ENCODE measurements around the gene OGFOD1.
A peak's percentile ranks its signal among the peaks of the same experiment; 100 is the strongest.

Gene OGFOD1

DNA sequence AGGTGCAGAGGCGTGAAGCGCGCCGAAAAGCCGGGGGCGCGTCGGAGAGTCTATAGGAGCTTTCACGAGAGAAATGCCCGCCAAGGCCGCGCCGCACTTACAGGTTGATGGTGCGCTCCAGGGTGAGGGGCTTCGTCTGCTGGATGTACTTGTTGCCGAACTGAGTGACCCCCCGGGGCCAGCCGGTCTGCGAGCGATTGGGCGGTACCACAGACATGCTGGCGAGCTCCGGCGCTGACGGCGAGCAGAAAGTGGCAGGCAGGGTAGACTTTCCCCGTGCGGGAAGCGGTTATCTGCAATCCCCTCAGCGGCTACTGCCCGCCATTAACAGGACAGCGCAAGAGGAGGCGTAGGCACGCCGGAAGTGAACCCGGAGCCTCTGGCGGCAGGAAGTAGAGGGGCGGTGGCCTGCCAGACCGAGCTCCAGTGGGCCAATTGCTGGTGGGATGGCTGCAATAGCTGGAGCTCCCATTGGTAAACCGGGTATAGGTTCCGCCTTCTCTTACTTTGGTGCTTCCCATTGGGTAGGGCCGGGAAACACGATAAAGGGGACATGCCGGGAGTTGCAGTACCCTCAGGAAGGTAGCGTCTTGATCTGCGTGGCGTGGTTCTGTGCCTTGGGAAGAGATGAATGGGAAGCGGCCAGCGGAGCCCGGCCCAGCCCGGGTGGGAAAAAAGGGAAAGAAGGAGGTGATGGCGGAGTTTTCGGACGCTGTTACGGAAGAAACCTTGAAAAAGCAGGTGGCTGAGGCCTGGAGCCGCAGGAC, at the start of gene OGFOD1, which contains the start of gene NUDT21:
TSS of gene OGFOD1 (plus strand) at position 569 of the 767 bp plus-strand sequence. CDS start at position 628, 59 bp downstream.
TSS of gene NUDT21 (minus strand) at position 347 of the 767 bp plus-strand sequence. CDS start at position 217, 130 bp downstream.
- peak within 1 kb of the TSS; percentile 95 for H2AFZ ChIP-seq
- H3K4me3 ChIP-seq (ENCODE audit: low read depth, low read length), result peak within 1 kb of the TSS; percentile 79
- TF ChIP-seq, protein P1, sequence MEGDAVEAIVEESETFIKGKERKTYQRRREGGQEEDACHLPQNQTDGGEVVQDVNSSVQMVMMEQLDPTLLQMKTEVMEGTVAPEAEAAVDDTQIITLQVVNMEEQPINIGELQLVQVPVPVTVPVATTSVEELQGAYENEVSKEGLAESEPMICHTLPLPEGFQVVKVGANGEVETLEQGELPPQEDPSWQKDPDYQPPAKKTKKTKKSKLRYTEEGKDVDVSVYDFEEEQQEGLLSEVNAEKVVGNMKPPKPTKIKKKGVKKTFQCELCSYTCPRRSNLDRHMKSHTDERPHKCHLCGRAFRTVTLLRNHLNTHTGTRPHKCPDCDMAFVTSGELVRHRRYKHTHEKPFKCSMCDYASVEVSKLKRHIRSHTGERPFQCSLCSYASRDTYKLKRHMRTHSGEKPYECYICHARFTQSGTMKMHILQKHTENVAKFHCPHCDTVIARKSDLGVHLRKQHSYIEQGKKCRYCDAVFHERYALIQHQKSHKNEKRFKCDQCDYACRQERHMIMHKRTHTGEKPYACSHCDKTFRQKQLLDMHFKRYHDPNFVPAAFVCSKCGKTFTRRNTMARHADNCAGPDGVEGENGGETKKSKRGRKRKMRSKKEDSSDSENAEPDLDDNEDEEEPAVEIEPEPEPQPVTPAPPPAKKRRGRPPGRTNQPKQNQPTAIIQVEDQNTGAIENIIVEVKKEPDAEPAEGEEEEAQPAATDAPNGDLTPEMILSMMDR (IDR thresholded peaks at IDR 0.05), result no peak
- peaks cover 9% of the 10 kb centered on the region for H3K4me1 ChIP-seq
- peak within 1 kb of the TSS; percentile 91 for H3K9ac ChIP-seq
- H3K79me2 ChIP-seq, result peaks cover 32% of the 10 kb centered on the region
- no peaks in the 10 kb centered on the region for H3K9me3 ChIP-seq (ENCODE audit: control insufficient read depth, low read length)
- no peaks in the 10 kb centered on the region for H3K36me3 ChIP-seq (ENCODE audit: control insufficient read depth, insufficient read depth, low read length)
- H3K27me3 ChIP-seq (ENCODE audit: control insufficient read depth, insufficient read depth, low read length), result no peaks in the 10 kb centered on the region
- H3K4me2 ChIP-seq (ENCODE audit: low read length), result peak within 1 kb of the TSS; percentile 87
- H3K27ac ChIP-seq, result peak within 1 kb of the TSS; percentile 82

DNA sequence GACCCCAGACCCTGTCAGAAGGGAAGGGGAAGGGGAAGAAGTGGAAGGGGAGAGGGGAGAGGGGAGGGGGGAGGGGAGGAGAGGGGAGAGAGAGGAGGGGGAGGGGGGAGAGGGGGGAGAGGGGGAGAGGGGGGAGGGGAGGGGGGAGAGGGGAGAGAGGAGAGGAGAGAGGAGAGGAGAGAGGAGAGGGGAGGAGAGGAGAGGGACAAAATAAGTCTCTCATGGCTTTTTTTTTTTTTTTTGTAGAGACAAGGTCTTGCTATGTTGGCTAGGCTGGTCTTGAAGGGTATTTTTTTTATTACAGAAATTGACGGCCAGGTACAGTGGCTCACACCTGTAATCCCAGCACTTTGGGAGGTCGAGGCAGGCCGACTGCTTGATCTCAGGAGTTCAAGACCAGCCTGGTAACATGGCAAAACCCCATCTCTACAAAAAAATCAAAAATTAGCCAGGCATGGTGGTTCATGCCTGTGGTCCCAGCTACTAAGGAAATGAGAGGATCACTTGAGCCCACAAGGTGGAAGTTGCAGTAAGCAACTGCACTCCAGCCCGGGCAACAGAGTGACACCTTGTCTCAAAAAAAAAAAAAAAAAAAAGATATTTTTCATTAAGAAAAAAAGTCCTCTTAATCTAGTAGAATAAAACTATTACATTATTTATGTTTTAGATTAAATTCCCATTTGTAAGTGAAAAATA, 45.2 kb upstream of the OGFOD1 start:
- TF ChIP-seq, protein P1 (IDR thresholded peaks at IDR 0.05), result no peak
- Histone ChIP-seq H3K4me1 (no peaks in the 10 kb centered on the region), H3K27ac (no peak overlapping the region), H3K36me3 (ENCODE audit: control insufficient read depth, insufficient read depth, low read length) (no peaks in the 10 kb centered on the region), H3K4me2 (ENCODE audit: low read length) (no peak overlapping the region), H3K79me2 (peaks cover 9% of the 10 kb centered on the region), H3K9me3 (ENCODE audit: control insufficient read depth, low read length) (no peaks in the 10 kb centered on the region), H3K9ac (no peak overlapping the region), H3K27me3 (ENCODE audit: control insufficient read depth, insufficient read depth, low read length) (no peaks in the 10 kb centered on the region), H3K4me3 (ENCODE audit: low read depth, low read length) (no peak overlapping the region), H2AFZ (no peak overlapping the region)

DNA sequence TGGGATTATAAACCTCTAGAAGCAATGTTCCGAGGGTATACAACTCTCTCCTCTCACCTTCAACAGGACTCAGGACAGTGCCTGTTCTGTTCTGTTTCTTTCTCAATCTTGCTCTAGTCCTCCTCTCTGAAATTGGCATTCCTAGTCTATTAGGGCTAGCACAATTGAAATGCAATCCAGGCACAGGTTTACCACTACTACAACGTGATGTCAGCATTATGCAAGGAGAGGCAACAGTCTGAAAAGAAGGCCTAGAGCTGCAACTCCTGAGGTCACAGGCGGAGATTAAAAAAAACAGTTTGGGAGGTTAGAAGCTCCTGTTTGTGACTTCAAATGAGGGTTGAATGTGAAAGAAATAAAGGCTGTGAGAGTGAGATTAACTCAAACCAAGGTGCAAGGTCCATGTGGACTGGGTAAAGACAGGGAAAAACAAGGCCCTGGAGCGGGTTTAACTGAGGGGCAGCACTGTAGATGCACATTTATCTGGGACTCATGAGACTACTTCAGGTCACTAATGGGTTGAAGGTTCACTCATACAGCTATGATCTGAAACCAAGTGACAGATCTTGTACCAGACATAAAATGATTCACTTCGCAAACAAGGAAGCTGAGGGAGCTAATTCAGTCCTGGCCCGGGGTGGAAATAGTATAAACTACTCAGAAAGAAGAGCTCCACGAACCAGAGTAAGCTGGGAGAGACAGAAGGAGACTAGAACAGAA, 42.8 kb upstream of the OGFOD1 start:
- Histone ChIP-seq H3K79me2 (peaks cover 9% of the 10 kb centered on the region), H3K4me1 (no peaks in the 10 kb centered on the region), H3K27ac (no peak overlapping the region), H3K4me2 (ENCODE audit: low read length) (no peak overlapping the region), H3K36me3 (ENCODE audit: control insufficient read depth, insufficient read depth, low read length) (no peaks in the 10 kb centered on the region), H2AFZ (no peak overlapping the region), H3K4me3 (ENCODE audit: low read depth, low read length) (no peak overlapping the region), H3K9ac (no peak overlapping the region), H3K9me3 (ENCODE audit: control insufficient read depth, low read length) (no peaks in the 10 kb centered on the region), H3K27me3 (ENCODE audit: control insufficient read depth, insufficient read depth, low read length) (no peaks in the 10 kb centered on the region)
- TF ChIP-seq, protein P1 (IDR thresholded peaks at IDR 0.05), result no peak

DNA sequence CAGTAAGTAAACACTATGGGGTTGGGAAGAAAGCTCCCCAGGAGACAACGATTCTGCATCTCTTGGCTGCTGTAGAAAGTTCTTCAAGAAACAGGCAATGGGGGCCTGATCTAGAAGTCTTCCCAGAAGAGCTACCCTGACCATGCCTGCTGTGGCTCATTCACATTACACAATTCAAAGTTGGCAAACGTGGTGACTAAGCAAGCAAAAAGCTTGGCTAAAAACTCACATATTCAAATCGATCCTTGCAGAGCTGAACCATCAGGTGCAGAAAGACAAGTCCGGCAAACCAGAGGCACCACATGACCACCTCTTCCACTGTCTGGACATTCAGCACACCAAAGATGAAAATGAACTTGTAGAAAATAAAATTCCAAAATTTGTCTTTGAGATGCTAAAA, 42.2 kb upstream of the OGFOD1 start:
- H3K79me2 ChIP-seq, result peaks cover 9% of the 10 kb centered on the region
- no peak overlapping the region for H3K9ac ChIP-seq
- no peaks in the 10 kb centered on the region for H3K9me3 ChIP-seq (ENCODE audit: control insufficient read depth, low read length)
- H3K4me1 ChIP-seq, result no peaks in the 10 kb centered on the region
- no peaks in the 10 kb centered on the region for H3K36me3 ChIP-seq (ENCODE audit: control insufficient read depth, insufficient read depth, low read length)
- H3K27me3 ChIP-seq (ENCODE audit: control insufficient read depth, insufficient read depth, low read length), result no peaks in the 10 kb centered on the region
- H3K4me2 ChIP-seq (ENCODE audit: low read length), result no peak overlapping the region
- H3K27ac ChIP-seq, result no peak overlapping the region
- H2AFZ ChIP-seq, result no peak overlapping the region
- TF ChIP-seq, protein P1 (IDR thresholded peaks at IDR 0.05), result no peak
- H3K4me3 ChIP-seq (ENCODE audit: low read depth, low read length), result no peak overlapping the region

Measured in parathyroid adenoma (tissue), 2 donors.